Effector memory CD8-positive, alpha-beta T cell (primary cell): ENCODE measurements around the gene LRRC61.

ENCODE experiments used
- ATAC-seq: fragments of 150-1000 bp; cut with Tn5 transposase; replicated peaks from 2 replicates; pipeline ENCODE4 v1.10.0; 2021; ENCODE audit warnings: mild to moderate bottlenecking, moderate library complexity
- DNase-seq, 3 experiments: peaks; one replicate each; pipeline ENCODE4 v3.0.0; 2021
- H3K27ac Mint-ChIP-seq, 2 donors: one replicate each; pipeline ENCODE4 v1.8.0; 2022; ENCODE audit warnings: mild to moderate bottlenecking in 2 of 2, mixed read lengths in 2 of 2, moderate library complexity in 2 of 2
- H3K27me3 Mint-ChIP-seq, 2 donors: one replicate each; pipeline ENCODE4 v1.8.0; 2022; ENCODE audit warnings: mixed read lengths in 2 of 2
- H3K36me3 Mint-ChIP-seq: one replicate; pipeline ENCODE4 v1.8.0; 2022; ENCODE audit warnings: mild to moderate bottlenecking, moderate library complexity, mixed read lengths; ENCODE audit not compliant: insufficient read depth
- H3K4me1 Mint-ChIP-seq, 2 donors: one replicate each; pipeline ENCODE4 v1.8.0; 2022; ENCODE audit warnings: low read depth in 2 of 2, mixed read lengths in 2 of 2
- H3K4me3 Mint-ChIP-seq, 2 donors: one replicate each; pipeline ENCODE4 v1.8.0; 2022; ENCODE audit warnings: mild to moderate bottlenecking in 2 of 2, mixed read lengths in 2 of 2, moderate library complexity in 2 of 2
- H3K9me3 Mint-ChIP-seq, 2 donors: one replicate each; pipeline ENCODE4 v1.8.0; 2022; ENCODE audit warnings: mixed read lengths in 2 of 2

LRRC61 gene

GRCh38 chr7:150340875-150341262 is 17.7 kb downstream of the LRRC61 start:
- Mint-ChIP-seq H3K27me3 (peaks cover 11 to 58% of the 10 kb centered on the region in 2 donors), H3K9me3 (no peaks in the 10 kb centered on the region), H3K4me1 (peaks cover 0 to 7% of the 10 kb centered on the region in 2 donors), H3K27ac (no peak overlapping the region), H3K4me3 (no peak overlapping the region), H3K36me3 (no peaks in the 10 kb centered on the region)
- no peak for ATAC-seq
- DNase-seq = no peak

GRCh38 chr7:150341263-150342120 is 18.3 kb downstream of the LRRC61 start, which contains the start of gene RARRES2:
RARRES2 (minus strand) TSS chr7:150341629; CDS start chr7:150340609, 1,020 bp downstream.
- DNase-seq = no peak
- H3K4me1 Mint-ChIP-seq = peaks cover 0 to 7% of the 10 kb centered on the region in 2 donors
- no peaks in the 10 kb centered on the region for H3K9me3 Mint-ChIP-seq
- peaks cover 17 to 64% of the 10 kb centered on the region in 2 donors for H3K27me3 Mint-ChIP-seq
- no peak for ATAC-seq
- H3K4me3 Mint-ChIP-seq = peak within 1 kb of the TSS in 1 of 2 donors; percentile 37
- H3K27ac Mint-ChIP-seq = no peak within 1 kb of the TSS
- H3K36me3 Mint-ChIP-seq = no peaks in the 10 kb centered on the region

- H3K27me3 Mint-ChIP-seq = peaks cover 21 to 70% of the 10 kb centered on the region in 2 donors
- H3K27ac Mint-ChIP-seq = no peak overlapping the region
- H3K4me3 Mint-ChIP-seq = peak overlapping the region in 1 of 2 donors; percentile 9
- no peaks in the 10 kb centered on the region for H3K36me3 Mint-ChIP-seq
- H3K9me3 Mint-ChIP-seq = no peaks in the 10 kb centered on the region
- no peak for ATAC-seq
- peaks cover 0 to 7% of the 10 kb centered on the region in 2 donors for H3K4me1 Mint-ChIP-seq
- no peak for DNase-seq
These were observed 18.9 kb downstream of the LRRC61 start for GRCh38 chr7:150342121-150342408.

DNA sequence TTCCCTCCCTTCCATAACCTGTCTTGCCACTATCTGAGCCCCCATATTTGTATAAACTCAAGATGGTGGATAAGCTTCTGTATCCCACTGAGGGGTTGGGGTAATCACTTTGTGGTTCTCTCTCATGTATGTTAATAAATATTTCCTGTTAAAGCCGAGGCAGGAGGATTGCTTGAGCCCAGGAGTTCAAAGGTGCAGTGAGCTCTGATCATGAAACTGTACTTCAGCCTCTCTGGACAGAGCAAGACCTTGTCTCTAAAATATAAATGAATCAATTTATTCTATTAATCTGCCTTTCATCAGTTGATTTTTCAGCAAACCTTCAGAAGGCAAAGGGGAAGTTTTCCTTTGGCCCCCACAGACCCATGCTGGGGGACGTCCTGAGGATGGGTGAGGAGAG is 20.1 kb downstream of the LRRC61 start:
- H3K4me3 Mint-ChIP-seq = no peak overlapping the region
- no peaks in the 10 kb centered on the region for H3K36me3 Mint-ChIP-seq
- ATAC-seq = no peak
- no peak overlapping the region for H3K27ac Mint-ChIP-seq
- DNase-seq = no peak
- H3K27me3 Mint-ChIP-seq = peaks cover 21 to 66% of the 10 kb centered on the region in 2 donors
- peaks cover 0 to 7% of the 10 kb centered on the region in 2 donors for H3K4me1 Mint-ChIP-seq
- no peaks in the 10 kb centered on the region for H3K9me3 Mint-ChIP-seq

GRCh38 chr7:150344299-150344698 is 21.1 kb downstream of the LRRC61 start:
- DNase-seq (no peak), ATAC-seq (no peak)
- Mint-ChIP-seq H3K36me3 (no peaks in the 10 kb centered on the region), H3K4me1 (peaks cover 0 to 7% of the 10 kb centered on the region in 2 donors), H3K27me3 (peaks cover 21 to 66% of the 10 kb centered on the region in 2 donors), H3K4me3 (no peak overlapping the region), H3K27ac (no peak overlapping the region), H3K9me3 (no peaks in the 10 kb centered on the region)

DNA sequence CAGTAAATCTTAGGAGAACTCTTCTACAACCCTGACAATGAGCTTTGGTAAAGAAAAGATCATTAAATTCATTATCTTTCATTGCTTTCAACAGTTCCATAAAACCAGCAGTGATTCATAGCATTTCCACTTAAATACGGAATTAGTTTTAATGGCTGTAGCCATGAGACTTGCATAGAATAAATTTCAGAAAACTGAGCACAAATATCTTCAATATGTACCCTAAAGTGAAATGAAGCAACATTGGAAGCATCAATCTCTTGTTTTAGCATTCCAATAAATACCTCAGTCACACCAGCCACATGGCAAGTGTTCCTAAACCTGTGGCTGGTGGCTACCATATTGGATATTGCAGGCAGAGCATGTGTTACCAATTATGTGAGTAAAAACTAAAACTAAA is 21.9 kb downstream of the LRRC61 start:
- H3K27me3 Mint-ChIP-seq = peaks cover 21 to 59% of the 10 kb centered on the region in 2 donors
- H3K4me3 Mint-ChIP-seq = no peak overlapping the region
- no peaks in the 10 kb centered on the region for H3K36me3 Mint-ChIP-seq
- peaks cover 0 to 4% of the 10 kb centered on the region in 2 donors for H3K4me1 Mint-ChIP-seq
- ATAC-seq (no peak), DNase-seq (no peak)
- H3K27ac Mint-ChIP-seq = no peak overlapping the region
- H3K9me3 Mint-ChIP-seq = no peaks in the 10 kb centered on the region

GRCh38 chr7:150346922-150347321 is 23.8 kb downstream of the LRRC61 start:
- no peak overlapping the region for H3K4me3 Mint-ChIP-seq
- peaks cover 21 to 40% of the 10 kb centered on the region in 2 donors for H3K27me3 Mint-ChIP-seq
- H3K9me3 Mint-ChIP-seq = no peaks in the 10 kb centered on the region
- no peak for DNase-seq
- H3K4me1 Mint-ChIP-seq = no peaks in the 10 kb centered on the region
- ATAC-seq = no peak
- H3K27ac Mint-ChIP-seq = no peak overlapping the region
- H3K36me3 Mint-ChIP-seq = no peaks in the 10 kb centered on the region

DNA sequence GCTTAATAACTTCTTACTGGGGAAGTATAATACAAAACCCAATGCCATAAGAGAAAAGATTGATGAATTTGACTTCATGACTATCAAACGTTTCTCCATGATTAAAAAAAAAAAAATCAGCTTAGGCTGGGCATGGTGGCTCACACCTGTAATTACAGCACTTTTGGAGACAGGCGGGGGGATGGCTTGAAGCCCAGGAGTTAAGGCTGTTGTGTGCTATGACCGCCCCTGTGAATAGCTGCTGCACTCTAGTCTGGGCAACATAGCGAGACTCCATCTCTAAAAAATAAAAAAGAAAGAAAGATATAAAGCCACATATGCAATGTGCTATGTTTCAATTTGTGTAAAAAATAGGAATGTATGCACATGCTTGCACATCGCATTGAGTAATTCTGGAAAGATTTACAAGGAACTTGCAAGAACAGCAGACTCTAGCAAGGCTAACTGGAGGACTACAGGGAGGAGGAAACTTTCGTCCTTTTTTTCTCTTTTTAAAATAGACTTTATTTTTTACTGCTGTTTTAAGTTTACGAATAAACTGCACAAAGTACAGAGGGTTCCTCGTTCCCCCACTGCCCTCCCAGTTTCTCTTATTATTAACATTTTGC is 28.5 kb downstream of the LRRC61 start:
- peaks cover 2 to 7% of the 10 kb centered on the region in 2 donors for H3K27me3 Mint-ChIP-seq
- ATAC-seq (no peak), DNase-seq (no peak)
- H3K36me3 Mint-ChIP-seq = no peaks in the 10 kb centered on the region
- peaks cover 3 to 5% of the 10 kb centered on the region in 2 donors for H3K4me1 Mint-ChIP-seq
- H3K27ac Mint-ChIP-seq = no peak overlapping the region
- no peak overlapping the region for H3K4me3 Mint-ChIP-seq
- H3K9me3 Mint-ChIP-seq = no peaks in the 10 kb centered on the region

- ATAC-seq (no peak), DNase-seq (no peak)
- Mint-ChIP-seq H3K36me3 (peaks cover 7% of the 10 kb centered on the region), H3K9me3 (no peaks in the 10 kb centered on the region), H3K27me3 (no peaks in the 10 kb centered on the region), H3K4me1 (peaks cover 27 to 33% of the 10 kb centered on the region in 2 donors), H3K4me3 (no peak overlapping the region), H3K27ac (no peak overlapping the region)
These were observed 32.5 kb downstream of the LRRC61 start for GRCh38 chr7:150355666-150356059.

- DNase-seq (peak in 2 of 3 experiments; percentile 21), ATAC-seq (no peak)
- H3K36me3 Mint-ChIP-seq = peaks cover 7% of the 10 kb centered on the region
- peaks cover 27 to 33% of the 10 kb centered on the region in 2 donors for H3K4me1 Mint-ChIP-seq
- no peak overlapping the region for H3K27ac Mint-ChIP-seq
- H3K9me3 Mint-ChIP-seq = no peaks in the 10 kb centered on the region
- H3K4me3 Mint-ChIP-seq = peak overlapping the region in 1 of 2 donors; percentile 15
- H3K27me3 Mint-ChIP-seq = no peaks in the 10 kb centered on the region
These were observed 33.2 kb downstream of the LRRC61 start for GRCh38 chr7:150356265-150356897.

DNA sequence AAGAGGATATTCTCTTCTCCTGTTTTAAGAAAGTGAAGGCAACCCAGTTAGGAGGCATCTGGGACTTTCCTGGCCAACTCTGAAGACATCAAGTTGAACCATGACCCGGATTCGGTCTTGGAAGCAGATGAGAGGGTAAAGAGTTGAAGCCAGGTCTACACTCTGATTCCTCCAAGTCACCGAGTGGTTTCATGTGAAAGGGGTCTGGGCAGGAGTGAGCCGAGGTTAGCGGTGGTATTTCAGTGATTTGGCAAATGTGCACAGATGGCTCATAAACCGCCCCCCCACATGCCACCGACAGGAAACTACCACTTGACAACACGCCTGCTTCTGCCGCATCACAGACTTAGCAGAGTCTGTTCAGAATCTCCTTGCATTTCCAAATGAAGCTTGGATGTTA is 34.1 kb downstream of the LRRC61 start:
- peak; percentile 59 to 64 (median 61) for DNase-seq
- Mint-ChIP-seq H3K9me3 (no peaks in the 10 kb centered on the region), H3K36me3 (peaks cover 7% of the 10 kb centered on the region), H3K27me3 (no peaks in the 10 kb centered on the region), H3K27ac (peak overlapping the region in 1 of 2 donors; percentile 85), H3K4me3 (peak overlapping the region; percentile 51 to 54), H3K4me1 (peaks cover 27 to 33% of the 10 kb centered on the region in 2 donors)
- ATAC-seq = peak; percentile 87

GRCh38 chr7:150357771-150358427 is 34.7 kb downstream of the LRRC61 start:
- no peak for DNase-seq
- Mint-ChIP-seq H3K9me3 (no peaks in the 10 kb centered on the region), H3K27me3 (no peaks in the 10 kb centered on the region), H3K27ac (peak overlapping the region in 1 of 2 donors; percentile 85), H3K36me3 (peaks cover 7% of the 10 kb centered on the region), H3K4me1 (peaks cover 27 to 33% of the 10 kb centered on the region in 2 donors), H3K4me3 (peak overlapping the region; percentile 51 to 54)
- peak; percentile 19 for ATAC-seq

GRCh38 chr7:150358433-150358832 is 35.3 kb downstream of the LRRC61 start:
- H3K9me3 Mint-ChIP-seq = no peaks in the 10 kb centered on the region
- peaks cover 27 to 33% of the 10 kb centered on the region in 2 donors for H3K4me1 Mint-ChIP-seq
- H3K36me3 Mint-ChIP-seq = peaks cover 7% of the 10 kb centered on the region
- no peaks in the 10 kb centered on the region for H3K27me3 Mint-ChIP-seq
- no peak for DNase-seq
- peak; percentile 38 for ATAC-seq
- H3K4me3 Mint-ChIP-seq = peak overlapping the region in 1 of 2 donors; percentile 51
- H3K27ac Mint-ChIP-seq = peak overlapping the region in 1 of 2 donors; percentile 85
